OCI-LY1 (cell line): ENCODE data around the gene UBR3.

Experiments
- H2AFZ ChIP-seq: fragments of 200-600 bp; sonication (generic), shearing (Covaris generic); 2 replicates; pipeline ENCODE4 v1.6.0; 2014; ENCODE audit warnings: antibody characterized with exemption, mild to moderate bottlenecking, low read length
- H3F3A ChIP-seq: fragments of 200-600 bp; sonication (generic), shearing (Covaris generic); 2 replicates; pipeline ENCODE4 v1.6.0; 2014; ENCODE audit warnings: mild to moderate bottlenecking, antibody characterized with exemption, low read length, moderate library complexity; ENCODE audit not compliant: insufficient read depth
- H3K27ac ChIP-seq: fragments of 200-600 bp; sonication (generic); 2 replicates; pipeline ENCODE4 v1.5.1; 2014; ENCODE audit warnings: low read length, mixed run types, mild to moderate bottlenecking, low read depth; ENCODE audit not compliant: poor library complexity, severe bottlenecking
- H3K27me3 ChIP-seq: fragments of 200-600 bp; sonication (generic); 2 replicates; pipeline ENCODE4 v1.6.0; 2014; ENCODE audit warnings: antibody characterized with exemption, mild to moderate bottlenecking, low read length, moderate library complexity; ENCODE audit not compliant: insufficient read depth
- H3K36me3 ChIP-seq: fragments of 200-600 bp; sonication (generic); 2 replicates; pipeline ENCODE4 v1.6.1; 2014; ENCODE audit warnings: mild to moderate bottlenecking, antibody characterized with exemption, low read length, moderate library complexity, mixed read lengths; ENCODE audit not compliant: insufficient read depth
- H3K4me1 ChIP-seq: fragments of 200-600 bp; sonication (generic); 2 replicates; pipeline ENCODE4 v1.5.1; 2014; ENCODE audit warnings: mild to moderate bottlenecking, low read length, moderate library complexity; ENCODE audit not compliant: insufficient read depth, severe bottlenecking
- H3K4me2 ChIP-seq: fragments of 200-600 bp; sonication (generic), shearing (Covaris generic); 2 replicates; pipeline ENCODE4 v1.6.1; 2014; ENCODE audit warnings: low read length
- H3K4me3 ChIP-seq: fragments of 200-600 bp; sonication (generic); 2 replicates; pipeline ENCODE4 v1.5.1; 2014; ENCODE audit warnings: low read length, low read depth, mild to moderate bottlenecking, mixed read lengths; ENCODE audit not compliant: poor library complexity, severe bottlenecking
- H3K79me2 ChIP-seq: fragments of 200-600 bp; shearing (Covaris generic); 2 replicates; pipeline ENCODE4 v1.6.1; 2016; ENCODE audit warnings: mixed run types, low read length, mixed read lengths; ENCODE audit not compliant: insufficient read depth
- H3K9ac ChIP-seq: fragments of 200-600 bp; sonication (generic), shearing (Covaris generic); 2 replicates; pipeline ENCODE4 v1.6.1; 2014; ENCODE audit warnings: mild to moderate bottlenecking, low read length, mixed read lengths
- H3K9me2 ChIP-seq: fragments of 200-600 bp; sonication (generic), shearing (Covaris generic); 2 replicates; pipeline ENCODE4 v1.6.1; 2014; ENCODE audit warnings: low read depth, mild to moderate bottlenecking, low read length, mixed read lengths
- H3K9me3 ChIP-seq: fragments of 200-600 bp; shearing (Covaris generic); 2 replicates; pipeline ENCODE4 v1.6.1; 2014; ENCODE audit warnings: low read length, mixed read lengths
- H4K20me1 ChIP-seq: fragments of 200-600 bp; sonication (generic), shearing (Covaris generic); 2 replicates; pipeline ENCODE4 v1.6.0; 2016; ENCODE audit warnings: mild to moderate bottlenecking, low read length; ENCODE audit not compliant: insufficient read depth
- CTCF ChIP-seq: fragments of 200-600 bp; sonication (generic), shearing (Covaris generic); IDR thresholded peaks from 2 replicates; pipeline ENCODE4 v1.5.1; 2017; ENCODE audit warnings: mild to moderate bottlenecking, antibody characterized with exemption, low read length, moderate library complexity, mixed read lengths
- EZH2 ChIP-seq: fragments of 200-600 bp; sonication (generic), shearing (Covaris generic); IDR thresholded peaks from 2 replicates; pipeline ENCODE4 v1.8.0; 2017; ENCODE audit warnings: borderline replicate concordance, mixed run types, mild to moderate bottlenecking, antibody characterized with exemption, low read length, moderate library complexity, mixed read lengths

The UBR3 gene

GRCh38 chr2:170088776-170089175 lies 261.5 kb downstream of the UBR3 start:
- no peak overlapping the region for H3K9ac ChIP-seq
- no peaks in the 10 kb centered on the region for H3K36me3 ChIP-seq
- H2AFZ ChIP-seq, result no peak overlapping the region
- no peaks in the 10 kb centered on the region for H3K9me2 ChIP-seq
- no peak overlapping the region for H3K27ac ChIP-seq
- H3F3A ChIP-seq, result no peaks in the 10 kb centered on the region
- no peak overlapping the region for H3K4me3 ChIP-seq
- no peaks in the 10 kb centered on the region for H3K79me2 ChIP-seq
- H3K4me1 ChIP-seq, result no peaks in the 10 kb centered on the region
- TF ChIP-seq EZH2 (no peak), CTCF (no peak)
- no peaks in the 10 kb centered on the region for H4K20me1 ChIP-seq
- no peaks in the 10 kb centered on the region for H3K27me3 ChIP-seq
- no peak overlapping the region for H3K4me2 ChIP-seq
- H3K9me3 ChIP-seq, result no peaks in the 10 kb centered on the region

- H3K27me3 ChIP-seq, result no peaks in the 10 kb centered on the region
- no peaks in the 10 kb centered on the region for H3K4me1 ChIP-seq
- no peaks in the 10 kb centered on the region for H3K36me3 ChIP-seq
- no peak overlapping the region for H3K27ac ChIP-seq
- H3K4me2 ChIP-seq, result no peak overlapping the region
- no peaks in the 10 kb centered on the region for H3F3A ChIP-seq
- no peak overlapping the region for H3K4me3 ChIP-seq
- TF ChIP-seq EZH2, result no peak
- TF ChIP-seq CTCF, result no peak
- H3K9me2 ChIP-seq, result no peaks in the 10 kb centered on the region
- H3K9me3 ChIP-seq, result no peaks in the 10 kb centered on the region
- no peak overlapping the region for H3K9ac ChIP-seq
- no peak overlapping the region for H2AFZ ChIP-seq
- H4K20me1 ChIP-seq, result no peaks in the 10 kb centered on the region
- no peaks in the 10 kb centered on the region for H3K79me2 ChIP-seq
Measured at GRCh38 chr2:170090229-170090628, 263.0 kb downstream of the UBR3 start.

- H3K36me3 ChIP-seq, result no peaks in the 10 kb centered on the region
- no peak overlapping the region for H2AFZ ChIP-seq
- no peaks in the 10 kb centered on the region for H3K27me3 ChIP-seq
- no peaks in the 10 kb centered on the region for H3K4me1 ChIP-seq
- H3K27ac ChIP-seq, result no peak overlapping the region
- H3K4me3 ChIP-seq, result no peak overlapping the region
- no peak for TF ChIP-seq EZH2
- no peak for TF ChIP-seq CTCF
- H3F3A ChIP-seq, result no peaks in the 10 kb centered on the region
- no peak overlapping the region for H3K4me2 ChIP-seq
- H3K9ac ChIP-seq, result no peak overlapping the region
- no peaks in the 10 kb centered on the region for H3K9me3 ChIP-seq
- no peaks in the 10 kb centered on the region for H4K20me1 ChIP-seq
- H3K9me2 ChIP-seq, result no peaks in the 10 kb centered on the region
- H3K79me2 ChIP-seq, result no peaks in the 10 kb centered on the region
Measured at GRCh38 chr2:170091436-170091835, 264.2 kb downstream of the UBR3 start.
